IgD-negative memory B cell (primary cell): ENCODE measurements around the gene PPP2R5A. TPM values are rescaled to one million over a fixed set of nuclear protein-coding genes. Genes with fewer than 3 reads are reported as not detected.
"Not testable (repeated sequence)": the region's sequence is repeated elsewhere in the genome, so short reads cannot be mapped to it uniquely, and the experiment has no call there.

ENCODE experiments used
- H3K27ac Mint-ChIP-seq, 3 donors: one replicate each; pipeline ENCODE4 v1.8.0; 2020 to 2022; ENCODE audit warnings: mild to moderate bottlenecking in 3 of 3, mixed read lengths in 3 of 3, moderate library complexity in 1 of 3
- H3K27me3 Mint-ChIP-seq: one replicate; pipeline ENCODE4 v1.8.0; 2021; ENCODE audit warnings: mixed read lengths
- H3K36me3 Mint-ChIP-seq: one replicate; pipeline ENCODE4 v1.8.0; 2020; ENCODE audit warnings: mild to moderate bottlenecking, mixed read lengths
- H3K4me1 Mint-ChIP-seq, 3 donors: one replicate each; pipeline ENCODE4 v1.8.0; 2020 to 2022; ENCODE audit warnings: mixed read lengths in 3 of 3, mild to moderate bottlenecking in 1 of 3
- H3K4me3 Mint-ChIP-seq, 4 donors: one replicate each; pipeline ENCODE4 v1.8.0; 2020 to 2022; ENCODE audit warnings: mild to moderate bottlenecking in 4 of 4, mixed read lengths in 4 of 4, moderate library complexity in 3 of 4
- H3K9me3 Mint-ChIP-seq, 3 donors: one replicate each; pipeline ENCODE4 v1.8.0; 2020 to 2021; ENCODE audit warnings: mixed read lengths in 3 of 3, mild to moderate bottlenecking in 1 of 3
- polyA plus RNA-seq: library from polyadenylated mRNA; unstranded; fragments of 300-500 nt; fragmentation: Illumina TruSeq; gene quantifications from one replicate; pipeline ENCODE4 v1.2.3, GENCODE V29; 2021

Gene PPP2R5A
- polyA plus RNA-seq, 1 donor from 2014 or later, result 25.1 TPM

DNA sequence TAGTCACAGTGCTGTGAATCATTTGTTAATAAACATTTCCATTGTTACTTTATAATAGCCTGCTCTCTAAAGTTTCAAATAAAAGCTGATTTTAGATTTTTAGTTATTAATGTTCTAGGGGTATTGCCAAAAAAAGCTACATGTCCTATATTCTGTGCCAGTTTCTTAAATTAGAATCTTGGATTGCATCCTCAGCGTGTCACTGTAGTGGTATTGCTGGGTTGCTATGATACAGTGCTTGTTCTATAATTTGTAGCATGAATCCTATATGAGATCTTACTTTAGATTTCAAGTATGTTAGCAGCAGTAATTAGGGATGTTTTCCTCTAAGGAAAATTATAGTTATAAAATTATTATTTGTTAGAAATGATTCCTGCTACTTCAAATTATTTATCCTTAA, 16.4 kb downstream of the PPP2R5A start:
- H3K27ac Mint-ChIP-seq, result no peak overlapping the region
- no peak overlapping the region for H3K4me3 Mint-ChIP-seq
- no peaks in the 10 kb centered on the region for H3K27me3 Mint-ChIP-seq
- no peaks in the 10 kb centered on the region for H3K9me3 Mint-ChIP-seq
- H3K4me1 Mint-ChIP-seq, result peaks cover 32 to 36% (median 33%) of the 10 kb centered on the region in 3 donors
- peaks cover 12% of the 10 kb centered on the region for H3K36me3 Mint-ChIP-seq

DNA sequence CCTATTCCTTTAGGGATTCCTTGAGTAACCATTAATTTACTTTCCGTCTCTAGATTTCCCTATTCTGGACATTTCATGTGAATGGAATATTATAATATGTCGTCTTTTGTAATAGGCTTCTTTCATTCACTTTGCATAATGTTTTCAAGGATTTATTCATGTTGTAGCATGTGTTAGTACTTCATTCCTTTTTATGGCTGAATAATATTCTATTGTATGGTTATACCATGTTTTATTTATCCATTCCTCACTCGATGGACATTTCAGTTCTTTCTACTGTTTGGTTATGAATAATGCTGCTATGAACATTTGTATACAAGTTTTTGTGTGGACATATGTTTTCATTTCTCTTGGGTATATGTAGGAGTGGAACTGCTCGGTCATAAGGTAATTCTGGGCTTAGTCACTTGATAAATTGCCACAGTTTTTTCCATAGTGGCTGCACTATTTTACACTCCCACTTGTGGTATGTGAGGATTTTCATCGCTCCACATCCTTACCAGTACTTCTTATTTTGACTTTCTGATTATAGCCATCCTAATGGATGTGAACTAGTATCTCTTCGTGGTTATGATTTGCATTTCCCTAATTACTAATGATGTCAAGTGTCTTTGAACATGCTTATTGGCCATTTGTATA, 17.7 kb downstream of the PPP2R5A start:
- Mint-ChIP-seq H3K36me3 (peaks cover 14% of the 10 kb centered on the region), H3K9me3 (no peaks in the 10 kb centered on the region), H3K4me3 (no peak overlapping the region), H3K4me1 (peaks cover 33 to 38% (median 37%) of the 10 kb centered on the region in 3 donors), H3K27me3 (no peaks in the 10 kb centered on the region), H3K27ac (no peak overlapping the region)

DNA sequence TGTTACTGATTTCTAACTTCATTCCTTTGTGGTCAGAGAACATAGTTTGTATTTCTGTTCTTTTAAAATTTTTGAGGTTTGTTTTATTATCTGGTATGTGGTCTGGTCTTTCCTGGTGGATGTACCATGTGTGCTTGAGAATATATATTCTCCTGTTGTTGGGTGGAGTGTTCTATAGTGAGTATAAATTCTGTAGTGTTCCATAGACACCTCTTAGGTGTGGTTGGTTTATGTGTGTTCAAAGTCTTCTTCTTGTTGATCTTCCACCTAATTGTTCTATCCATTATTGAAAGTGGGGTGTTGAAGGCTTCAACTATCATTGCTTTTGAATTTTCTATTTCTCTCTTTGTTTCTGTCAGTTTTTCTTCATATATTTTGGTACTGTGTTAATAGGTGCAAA, 20.1 kb downstream of the PPP2R5A start:
- peak overlapping the region in 1 of 3 donors; percentile 92 for H3K27ac Mint-ChIP-seq
- H3K4me1 Mint-ChIP-seq, result peaks cover 40 to 49% (median 44%) of the 10 kb centered on the region in 3 donors
- H3K4me3 Mint-ChIP-seq, result no peak overlapping the region
- H3K36me3 Mint-ChIP-seq, result peaks cover 18% of the 10 kb centered on the region
- H3K9me3 Mint-ChIP-seq, result no peaks in the 10 kb centered on the region
- H3K27me3 Mint-ChIP-seq, result no peaks in the 10 kb centered on the region

DNA sequence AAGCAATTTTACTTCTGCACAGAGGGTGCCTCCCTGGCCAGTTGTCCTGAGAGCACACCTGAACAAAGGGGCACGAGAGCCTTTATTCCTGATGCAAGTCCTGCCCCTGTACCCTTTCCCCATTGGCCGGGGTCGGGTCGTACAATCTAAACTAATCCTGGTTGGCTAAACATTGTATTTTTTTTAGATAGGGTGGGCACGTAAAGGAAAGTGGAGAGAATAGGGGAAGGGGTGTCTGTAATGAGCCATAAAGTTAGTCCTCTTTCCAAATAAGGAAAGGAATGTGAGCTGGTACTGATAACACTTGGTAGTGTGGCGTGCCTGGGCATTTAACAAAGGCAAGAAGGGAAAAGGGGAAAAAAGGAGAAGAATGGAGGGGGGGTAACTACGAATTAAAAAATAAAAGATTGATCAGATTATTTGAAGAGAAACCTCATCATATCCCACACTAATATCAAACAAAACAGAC, 20.8 kb downstream of the PPP2R5A start:
- Mint-ChIP-seq H3K36me3 (peaks cover 18% of the 10 kb centered on the region), H3K27ac (peak overlapping the region in 1 of 3 donors; percentile 55), H3K4me1 (peaks cover 40 to 51% (median 46%) of the 10 kb centered on the region in 3 donors), H3K4me3 (peak overlapping the region in 2 of 4 donors; percentile 32 to 72)
- not testable (repeated sequence) for H3K27me3 Mint-ChIP-seq, H3K9me3 Mint-ChIP-seq

DNA sequence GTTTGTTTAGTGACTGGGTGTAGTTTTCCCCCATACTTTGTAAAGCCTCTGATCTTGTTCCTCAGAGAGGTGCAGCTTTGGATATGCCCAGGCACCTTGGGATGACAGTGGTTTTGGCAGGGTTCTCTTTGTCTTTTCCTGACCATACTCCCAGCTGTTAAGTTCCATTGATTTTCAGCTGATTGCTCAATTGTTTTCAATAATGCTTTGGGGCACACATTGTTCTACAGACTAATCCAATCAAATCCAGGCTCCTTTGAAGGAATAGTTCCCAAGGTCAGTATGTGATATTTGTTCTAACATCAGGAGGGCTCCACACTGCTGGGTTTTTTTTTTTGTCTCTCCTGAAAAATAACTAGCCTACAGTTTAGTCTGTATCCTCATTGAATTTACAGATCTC, 24.8 kb downstream of the PPP2R5A start:
- H3K4me1 Mint-ChIP-seq, result peaks cover 21 to 38% (median 38%) of the 10 kb centered on the region in 3 donors
- peaks cover 18% of the 10 kb centered on the region for H3K36me3 Mint-ChIP-seq
- H3K4me3 Mint-ChIP-seq, result no peak overlapping the region
- H3K9me3 Mint-ChIP-seq, result no peaks in the 10 kb centered on the region
- H3K27ac Mint-ChIP-seq, result peak overlapping the region in 1 of 3 donors; percentile 56
- H3K27me3 Mint-ChIP-seq, result no peaks in the 10 kb centered on the region

DNA sequence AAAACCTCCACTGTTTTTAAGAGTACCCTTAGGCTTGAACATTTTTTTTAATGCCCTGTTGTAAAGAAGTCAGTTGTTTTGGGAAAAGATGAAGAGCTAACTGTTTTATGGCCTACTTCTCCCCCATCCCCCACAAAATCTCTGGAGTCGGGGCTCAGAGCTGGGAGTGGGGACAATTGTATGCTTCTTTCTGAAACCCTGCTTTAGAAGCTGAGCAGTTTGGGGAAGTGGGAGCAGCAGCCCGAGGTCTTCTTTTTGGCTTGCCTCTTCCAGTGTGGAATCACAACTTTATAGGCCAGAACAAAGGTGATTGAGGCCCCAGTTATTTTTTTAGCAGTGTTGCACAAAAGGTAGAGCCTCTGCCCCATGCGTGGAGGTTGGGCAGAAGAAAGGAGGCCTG, 25.2 kb downstream of the PPP2R5A start:
- peaks cover 20 to 35% (median 35%) of the 10 kb centered on the region in 3 donors for H3K4me1 Mint-ChIP-seq
- H3K36me3 Mint-ChIP-seq, result peaks cover 15% of the 10 kb centered on the region
- H3K4me3 Mint-ChIP-seq, result no peak overlapping the region
- peak overlapping the region in 2 of 3 donors; percentile 56 to 67 for H3K27ac Mint-ChIP-seq
- H3K27me3 Mint-ChIP-seq, result no peaks in the 10 kb centered on the region
- no peaks in the 10 kb centered on the region for H3K9me3 Mint-ChIP-seq

DNA sequence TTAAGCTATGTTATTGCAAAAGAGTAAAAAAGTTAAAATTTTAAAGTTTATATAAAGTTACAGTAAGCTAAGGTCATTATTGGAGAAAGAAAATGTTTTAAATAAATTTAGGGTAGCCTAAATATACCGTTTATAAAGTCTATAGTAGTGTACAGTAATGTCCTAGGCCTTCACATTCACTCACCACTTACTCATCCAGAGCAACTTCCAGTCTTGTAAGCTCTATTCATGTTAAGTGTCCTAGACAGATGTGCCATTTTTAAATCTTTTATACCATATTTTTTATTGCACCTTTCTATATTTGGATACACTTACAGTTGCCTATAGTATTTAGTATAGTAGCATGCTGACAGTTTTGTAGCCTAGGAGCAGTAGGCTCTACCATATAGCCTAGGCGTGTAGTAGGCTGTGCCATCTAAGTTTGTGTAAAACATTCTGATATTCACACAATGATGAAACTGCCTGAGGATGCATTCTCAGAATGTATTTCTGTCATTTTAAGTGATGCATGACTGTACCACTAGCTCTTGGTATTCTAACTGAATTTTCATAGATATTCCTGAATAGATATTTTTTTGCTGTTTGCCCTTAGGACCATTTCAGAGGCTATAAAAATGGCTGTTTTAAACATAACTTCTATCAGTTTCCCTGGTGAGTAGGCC, 26.8 kb downstream of the PPP2R5A start:
- H3K4me1 Mint-ChIP-seq, result peaks cover 27 to 42% (median 39%) of the 10 kb centered on the region in 3 donors
- H3K4me3 Mint-ChIP-seq, result no peak overlapping the region
- H3K27ac Mint-ChIP-seq, result no peak overlapping the region
- H3K27me3 Mint-ChIP-seq, result no peaks in the 10 kb centered on the region
- peaks cover 11% of the 10 kb centered on the region for H3K36me3 Mint-ChIP-seq
- H3K9me3 Mint-ChIP-seq, result no peaks in the 10 kb centered on the region

DNA sequence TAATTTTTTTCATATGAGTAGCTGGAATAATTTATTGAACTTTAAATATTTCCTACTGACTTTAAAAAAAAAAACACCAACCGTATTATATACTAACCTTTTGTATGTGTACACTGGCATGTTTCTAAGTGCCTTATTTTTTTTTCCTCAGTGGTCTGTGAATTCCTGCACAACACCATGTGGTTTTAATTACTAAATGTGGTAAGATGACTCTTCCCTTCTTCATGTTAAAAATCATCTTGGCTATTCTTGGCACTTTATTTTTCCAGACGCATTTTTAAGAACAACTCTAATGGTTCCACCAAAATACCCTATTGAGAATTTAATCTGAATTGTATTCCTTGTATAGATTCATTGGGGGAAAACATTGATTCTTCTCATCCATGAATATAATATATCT, 28.4 kb downstream of the PPP2R5A start:
- H3K4me3 Mint-ChIP-seq, result no peak overlapping the region
- H3K36me3 Mint-ChIP-seq, result peaks cover 7% of the 10 kb centered on the region
- no peaks in the 10 kb centered on the region for H3K27me3 Mint-ChIP-seq
- no peak overlapping the region for H3K27ac Mint-ChIP-seq
- H3K9me3 Mint-ChIP-seq, result no peaks in the 10 kb centered on the region
- H3K4me1 Mint-ChIP-seq, result peaks cover 23 to 43% (median 40%) of the 10 kb centered on the region in 3 donors

DNA sequence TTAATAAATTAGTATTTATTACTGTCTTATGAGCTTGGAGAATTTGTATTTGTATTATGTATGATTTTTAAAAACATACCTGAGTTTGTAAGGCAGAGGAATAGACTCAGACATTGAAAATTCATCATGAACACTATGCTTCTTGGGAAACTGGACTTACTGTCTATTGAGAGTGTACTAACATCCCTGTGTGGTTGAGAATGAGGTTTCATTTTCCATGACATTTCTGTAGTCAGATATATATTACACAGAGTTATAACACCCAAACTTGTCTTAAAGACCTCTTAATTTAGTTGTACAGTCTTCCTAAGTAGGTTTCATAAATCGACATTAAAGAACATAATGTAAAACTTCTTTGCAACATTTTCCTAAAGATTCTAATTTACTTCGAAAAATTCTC, 30.0 kb downstream of the PPP2R5A start:
- Mint-ChIP-seq H3K4me3 (no peak overlapping the region), H3K27ac (no peak overlapping the region), H3K9me3 (no peaks in the 10 kb centered on the region), H3K27me3 (no peaks in the 10 kb centered on the region), H3K36me3 (peaks cover 5% of the 10 kb centered on the region), H3K4me1 (peaks cover 17 to 35% (median 33%) of the 10 kb centered on the region in 3 donors)

DNA sequence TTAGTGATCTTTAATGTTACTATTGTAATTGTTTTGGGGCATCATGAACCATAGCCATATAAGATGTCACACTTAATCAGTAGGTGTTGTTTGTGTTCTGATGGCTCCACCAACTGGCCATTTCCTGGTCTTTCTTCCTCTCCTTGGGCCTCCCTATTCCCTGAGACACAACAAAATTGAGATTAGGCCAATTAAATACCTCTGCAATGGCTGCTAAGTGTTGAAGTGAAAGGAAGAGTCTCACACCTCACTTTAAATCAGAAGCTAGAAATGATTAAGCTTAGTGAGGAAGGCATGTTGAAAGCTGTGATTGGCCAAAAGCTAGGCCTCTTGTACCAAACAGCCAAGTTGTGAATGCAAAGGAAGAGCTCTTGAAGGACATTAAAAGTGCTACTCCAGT, 30.7 kb downstream of the PPP2R5A start:
- H3K36me3 Mint-ChIP-seq, result peaks cover 5% of the 10 kb centered on the region
- peaks cover 16 to 31% (median 29%) of the 10 kb centered on the region in 3 donors for H3K4me1 Mint-ChIP-seq
- H3K4me3 Mint-ChIP-seq, result no peak overlapping the region
- H3K27me3 Mint-ChIP-seq, result no peaks in the 10 kb centered on the region
- no peaks in the 10 kb centered on the region for H3K9me3 Mint-ChIP-seq
- peak overlapping the region in 1 of 3 donors; percentile 66 for H3K27ac Mint-ChIP-seq

DNA sequence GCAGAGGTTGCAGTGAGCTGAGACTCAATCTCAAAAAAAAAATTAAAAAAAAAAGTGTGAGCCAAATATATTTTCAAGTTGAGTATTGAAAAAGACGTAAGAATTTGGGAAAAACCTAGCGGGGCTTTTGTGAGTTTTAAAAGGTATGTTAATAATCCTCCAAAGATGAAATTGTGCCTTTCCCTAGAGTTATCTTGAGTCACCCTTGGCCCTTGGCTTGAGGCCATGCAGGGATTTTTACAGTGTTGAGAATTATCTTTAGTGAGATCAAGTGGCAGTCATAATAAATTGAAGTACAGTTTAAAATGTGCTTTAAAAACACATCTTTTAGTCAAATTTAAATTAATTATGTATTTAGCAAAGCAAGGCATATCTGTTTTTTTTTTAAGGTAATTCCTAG, 32.7 kb downstream of the PPP2R5A start:
- H3K4me3 Mint-ChIP-seq, result no peak overlapping the region
- H3K9me3 Mint-ChIP-seq, result no peaks in the 10 kb centered on the region
- H3K27ac Mint-ChIP-seq, result peak overlapping the region in 1 of 3 donors; percentile 21
- H3K36me3 Mint-ChIP-seq, result peaks cover 5% of the 10 kb centered on the region
- H3K4me1 Mint-ChIP-seq, result peaks cover 16 to 28% (median 24%) of the 10 kb centered on the region in 3 donors
- no peaks in the 10 kb centered on the region for H3K27me3 Mint-ChIP-seq

DNA sequence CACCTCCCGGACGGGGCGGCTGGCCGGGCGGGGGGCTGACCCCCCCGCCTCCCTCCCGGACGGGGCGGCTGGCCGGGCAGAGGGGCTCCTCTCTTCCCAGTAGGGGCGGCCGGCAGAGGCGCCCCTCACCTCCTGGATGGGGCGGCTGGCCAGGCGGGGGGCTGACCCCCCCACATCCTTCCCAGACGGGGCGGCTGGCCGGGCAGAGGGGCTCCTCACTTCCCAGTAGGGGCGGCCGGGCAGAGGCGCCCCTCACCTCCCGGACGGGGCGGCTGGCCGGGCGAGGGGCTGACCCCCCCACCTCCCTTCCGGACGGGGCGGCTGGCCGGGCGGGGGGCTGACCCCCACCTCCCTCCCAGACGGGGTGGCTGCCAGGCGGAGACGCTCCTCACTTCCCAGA, 35.8 kb downstream of the PPP2R5A start:
- not testable (repeated sequence) for H3K4me3 Mint-ChIP-seq, H3K27me3 Mint-ChIP-seq, H3K36me3 Mint-ChIP-seq, H3K27ac Mint-ChIP-seq, H3K9me3 Mint-ChIP-seq
- H3K4me1 Mint-ChIP-seq, result peaks cover 14 to 34% (median 25%) of the 10 kb centered on the region in 3 donors

DNA sequence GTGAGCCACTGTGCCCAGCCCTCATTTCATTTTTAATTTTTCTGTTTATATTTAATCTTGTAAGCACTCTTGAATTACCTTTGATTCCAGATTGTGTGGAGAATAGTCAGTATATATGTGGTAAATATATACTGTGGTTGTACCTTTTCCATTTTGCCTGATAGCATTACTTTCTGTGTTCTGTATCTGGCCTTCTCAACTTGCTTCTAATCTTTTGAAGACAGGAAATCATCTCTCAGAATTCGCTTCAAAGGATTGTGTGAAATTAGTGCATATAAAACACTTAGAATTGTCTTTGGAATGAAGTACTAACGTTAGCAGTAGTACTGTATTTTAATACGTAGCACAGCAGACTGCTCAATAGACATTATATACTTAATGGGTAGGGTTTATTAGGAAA, 37.9 kb downstream of the PPP2R5A start:
- Mint-ChIP-seq H3K27ac (peak overlapping the region in 1 of 3 donors; percentile 53), H3K4me3 (no peak overlapping the region), H3K4me1 (peaks cover 7 to 23% (median 15%) of the 10 kb centered on the region in 3 donors)

DNA sequence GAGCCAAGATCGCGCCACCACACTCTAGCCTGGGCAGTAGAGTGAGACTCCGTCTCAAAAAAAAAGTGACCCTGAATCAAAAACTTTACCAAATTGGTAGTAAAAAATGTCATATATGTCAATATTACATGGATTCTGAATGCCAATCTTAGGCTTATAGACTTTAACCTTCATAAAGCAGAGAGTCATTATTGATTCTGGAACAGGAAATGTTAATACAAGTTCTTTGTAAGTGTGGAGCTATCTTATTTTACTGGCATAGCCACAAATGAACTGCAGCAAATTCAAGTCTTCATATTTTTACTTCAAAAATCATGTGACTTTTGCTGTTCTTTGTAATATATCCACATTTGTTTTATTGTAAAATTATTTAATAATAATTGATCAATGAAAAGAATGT, 41.3 kb downstream of the PPP2R5A start:
- H3K27me3 Mint-ChIP-seq, result no peaks in the 10 kb centered on the region
- no peaks in the 10 kb centered on the region for H3K9me3 Mint-ChIP-seq
- H3K27ac Mint-ChIP-seq, result no peak overlapping the region
- peaks cover 7 to 23% (median 10%) of the 10 kb centered on the region in 3 donors for H3K4me1 Mint-ChIP-seq
- peaks cover 1% of the 10 kb centered on the region for H3K36me3 Mint-ChIP-seq
- no peak overlapping the region for H3K4me3 Mint-ChIP-seq

More for the DNA sequence above, 37.9 kb downstream of the PPP2R5A start:
- Mint-ChIP-seq H3K36me3 (no peaks in the 10 kb centered on the region), H3K9me3 (no peaks in the 10 kb centered on the region), H3K27me3 (no peaks in the 10 kb centered on the region)

DNA sequence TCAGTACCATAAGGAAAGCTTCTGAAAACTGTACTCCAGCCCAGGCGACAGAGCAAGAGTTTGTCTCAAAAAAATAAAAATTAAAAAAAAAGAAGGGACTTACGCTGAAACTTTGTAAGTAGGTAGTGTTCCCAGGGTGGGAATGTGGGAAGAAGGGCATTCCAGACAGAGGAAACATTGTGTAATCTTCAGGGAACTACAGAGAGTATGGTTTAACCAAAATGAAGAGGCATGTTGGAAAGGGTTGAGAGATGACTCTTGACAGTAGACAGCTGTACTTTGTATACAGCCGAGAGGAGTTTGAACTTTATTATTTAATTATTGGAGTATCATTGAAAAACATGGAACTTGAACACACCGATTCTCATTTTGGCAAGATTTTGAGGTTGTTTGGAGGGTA, 43.0 kb downstream of the PPP2R5A start:
- Mint-ChIP-seq H3K27me3 (no peaks in the 10 kb centered on the region), H3K4me1 (peaks cover 5 to 20% (median 10%) of the 10 kb centered on the region in 3 donors), H3K9me3 (no peaks in the 10 kb centered on the region), H3K27ac (no peak overlapping the region), H3K36me3 (peaks cover 1% of the 10 kb centered on the region), H3K4me3 (no peak overlapping the region)

DNA sequence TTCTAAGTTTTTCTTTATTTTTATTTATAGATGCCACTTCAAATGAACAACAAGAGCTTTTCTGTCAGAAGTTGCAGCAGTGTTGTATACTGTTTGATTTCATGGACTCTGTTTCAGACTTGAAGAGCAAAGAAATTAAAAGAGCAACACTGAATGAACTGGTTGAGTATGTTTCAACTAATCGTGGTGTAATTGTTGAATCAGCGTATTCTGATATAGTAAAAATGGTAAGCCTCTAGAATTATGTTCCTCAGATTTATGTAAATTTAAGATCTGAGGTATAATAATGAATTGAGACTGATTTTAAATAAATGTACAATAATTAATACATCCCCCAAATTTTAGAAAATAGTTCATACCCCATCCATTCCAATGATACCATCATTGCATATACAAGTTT, 43.9 kb downstream of the PPP2R5A start:
- Mint-ChIP-seq H3K4me1 (peaks cover 5 to 16% (median 10%) of the 10 kb centered on the region in 3 donors), H3K27ac (no peak overlapping the region), H3K27me3 (no peaks in the 10 kb centered on the region), H3K4me3 (no peak overlapping the region), H3K9me3 (no peaks in the 10 kb centered on the region), H3K36me3 (peaks cover 5% of the 10 kb centered on the region)
